ENCODE results near the gene TEAD2. TPM values are rescaled to one million over a fixed set of nuclear protein-coding genes. Genes with fewer than 3 reads are reported as not detected.

The TEAD2 gene
- total RNA-seq, 1 donor from 2014 or later: 235 TPM

GRCh38 chr19:49362929-49363267 is 682 bp upstream of the TEAD2 start:
- Mint-ChIP-seq H3K4me1 (ENCODE audit: low read depth) (peaks cover 6% of the 10 kb centered on the region), H3K27ac (no peak overlapping the region), H3K9me3 (ENCODE audit: low read depth) (no peaks in the 10 kb centered on the region), H3K27me3 (no peaks in the 10 kb centered on the region), H3K36me3 (ENCODE audit: insufficient read depth) (peaks cover 9% of the 10 kb centered on the region), H3K4me3 (ENCODE audit: low read depth) (no peak overlapping the region)
- no peak for DNase-seq (ENCODE audit: low spot score, unreplicated experiment)
- TF ChIP-seq CTCF (IDR thresholded peaks at IDR 0.05; ENCODE audit: unreplicated experiment): no peak

GRCh38 chr19:49361438-49362047 is 673 bp downstream of the TEAD2 start:
- DNase-seq (ENCODE audit: low spot score, unreplicated experiment): peak; percentile 68
- Mint-ChIP-seq H3K4me1 (ENCODE audit: low read depth) (peaks cover 16% of the 10 kb centered on the region), H3K4me3 (ENCODE audit: low read depth) (no peak overlapping the region), H3K36me3 (ENCODE audit: insufficient read depth) (peaks cover 14% of the 10 kb centered on the region), H3K9me3 (ENCODE audit: low read depth) (no peaks in the 10 kb centered on the region), H3K27me3 (no peaks in the 10 kb centered on the region), H3K27ac (no peak overlapping the region)
- no peak for TF ChIP-seq CTCF (IDR thresholded peaks at IDR 0.05; ENCODE audit: unreplicated experiment)

DNA sequence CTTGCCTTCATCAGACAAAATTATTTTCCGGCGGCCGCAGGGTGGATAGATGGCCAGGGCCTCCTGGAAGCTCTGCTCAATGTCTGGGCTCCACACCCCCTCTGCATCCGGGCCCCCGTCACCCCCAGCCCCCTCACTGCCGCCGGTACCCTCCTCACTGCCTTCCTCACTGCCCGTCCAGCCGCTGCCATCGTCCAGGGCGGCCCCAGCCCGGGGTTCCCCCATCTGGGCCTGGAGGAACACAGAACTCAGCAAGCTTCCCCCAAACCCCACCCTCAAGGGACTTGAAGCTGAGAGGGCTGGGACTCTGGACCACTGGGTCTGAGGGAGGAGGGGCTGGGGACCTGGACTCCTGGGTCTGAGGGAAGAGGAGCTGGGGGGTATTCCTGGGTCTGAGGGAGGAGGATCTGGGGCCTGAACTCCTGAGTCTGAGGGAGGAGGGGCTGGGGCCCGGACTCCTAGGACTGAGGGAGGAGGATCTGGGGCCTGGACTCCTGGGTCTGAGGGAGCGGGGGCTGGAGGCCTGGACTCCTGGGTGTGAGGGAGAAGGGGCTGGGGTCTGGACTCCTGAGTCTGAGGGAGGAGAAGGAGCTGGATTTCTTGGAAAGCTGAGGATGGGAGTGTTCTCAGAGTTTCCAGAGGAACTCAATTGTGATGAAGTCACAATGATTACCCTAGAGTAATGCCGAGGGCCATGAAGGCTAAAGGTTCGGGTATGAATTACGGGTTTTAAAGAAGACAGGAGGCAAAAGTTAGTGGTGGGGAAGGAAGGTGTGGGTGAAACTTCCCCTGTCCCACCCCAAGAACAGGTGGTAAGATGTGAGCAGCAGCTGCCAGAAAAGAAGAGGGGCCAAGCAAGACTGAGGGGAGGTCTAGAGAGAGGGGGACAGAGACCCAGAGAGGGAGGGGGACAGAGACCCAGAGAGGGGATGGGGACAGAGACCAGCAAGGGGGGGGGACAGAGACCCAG is 2.1 kb downstream of the TEAD2 start:
- H3K36me3 Mint-ChIP-seq (ENCODE audit: insufficient read depth): peaks cover 22% of the 10 kb centered on the region
- no peak for DNase-seq (ENCODE audit: low spot score, unreplicated experiment)

DNA sequence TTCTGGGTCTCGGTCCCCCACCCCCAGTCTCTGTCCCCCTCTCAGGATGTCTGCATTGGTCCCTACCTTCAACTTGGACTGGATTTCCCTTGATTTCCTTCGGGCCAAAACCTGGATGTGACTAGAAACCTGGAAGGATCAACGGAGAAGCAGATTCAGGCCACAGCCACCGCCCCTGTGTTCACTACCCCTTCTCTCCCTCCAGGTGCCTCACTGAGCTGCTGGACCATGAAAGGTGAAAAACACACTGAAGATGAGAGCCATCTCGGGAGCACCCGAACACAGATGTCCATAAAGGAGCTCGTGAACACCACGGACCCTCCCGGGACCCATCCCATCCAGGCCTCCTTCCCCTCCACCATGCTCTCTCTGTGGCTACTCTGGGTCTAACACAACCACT is 5.0 kb downstream of the TEAD2 start:
- no peak for DNase-seq (ENCODE audit: low spot score, unreplicated experiment)
- H3K4me1 Mint-ChIP-seq (ENCODE audit: low read depth): peaks cover 22% of the 10 kb centered on the region
- no peak overlapping the region for H3K4me3 Mint-ChIP-seq (ENCODE audit: low read depth)
- TF ChIP-seq CTCF (IDR thresholded peaks at IDR 0.05; ENCODE audit: unreplicated experiment): no peak
- H3K9me3 Mint-ChIP-seq (ENCODE audit: low read depth): no peaks in the 10 kb centered on the region
- H3K27me3 Mint-ChIP-seq: no peaks in the 10 kb centered on the region
- H3K36me3 Mint-ChIP-seq (ENCODE audit: insufficient read depth): peaks cover 34% of the 10 kb centered on the region
- peak overlapping the region; percentile 86 for H3K27ac Mint-ChIP-seq

More for the DNA sequence above, 2.1 kb downstream of the TEAD2 start:
- Mint-ChIP-seq H3K27ac (no peak overlapping the region), H3K4me3 (ENCODE audit: low read depth) (no peak overlapping the region), H3K27me3 (no peaks in the 10 kb centered on the region), H3K4me1 (ENCODE audit: low read depth) (peaks cover 22% of the 10 kb centered on the region), H3K9me3 (ENCODE audit: low read depth) (no peaks in the 10 kb centered on the region)
- no peak for TF ChIP-seq CTCF (IDR thresholded peaks at IDR 0.05; ENCODE audit: unreplicated experiment)

- peaks cover 36% of the 10 kb centered on the region for H3K36me3 Mint-ChIP-seq (ENCODE audit: insufficient read depth)
- H3K27me3 Mint-ChIP-seq: no peaks in the 10 kb centered on the region
- DNase-seq (ENCODE audit: low spot score, unreplicated experiment): no peak
- peak overlapping the region; percentile 86 for H3K27ac Mint-ChIP-seq
- H3K4me1 Mint-ChIP-seq (ENCODE audit: low read depth): peaks cover 22% of the 10 kb centered on the region
- no peaks in the 10 kb centered on the region for H3K9me3 Mint-ChIP-seq (ENCODE audit: low read depth)
- H3K4me3 Mint-ChIP-seq (ENCODE audit: low read depth): peak overlapping the region; percentile 48
- TF ChIP-seq CTCF (IDR thresholded peaks at IDR 0.05; ENCODE audit: unreplicated experiment): no peak
These were observed 5.8 kb downstream of the TEAD2 start for GRCh38 chr19:49356382-49356781.

Measured in progenitor cell of endocrine pancreas (in vitro differentiated cells).